Activated B cell treated with CpG ODN at 0.5 μM for 24 hours (primary cell): ENCODE data around the gene C9orf85. TPM values are rescaled to one million over a fixed set of nuclear protein-coding genes. Genes with fewer than 3 reads are reported as not detected.
A peak's percentile ranks its signal among the peaks of the same experiment; 100 is the strongest.

Experiments used
- ATAC-seq: fragments of 200-7000 bp; cut with Tn5 transposase; one replicate; pipeline ENCODE4 v1.10.0; 2021; ENCODE audit warnings: low read depth, mild to moderate bottlenecking, moderate library complexity
- CTCF ChIA-PET: fragments of 350-600 bp; sonication (Branson Sonifier 250); formaldehyde crosslinking; loops from one replicate; lab custom pipeline; 2021; ENCODE audit warnings: antibody characterized with exemption; lab: Charles Lee
- POLR2A ChIA-PET: fragments of 350-600 bp; sonication (Branson Sonifier 250); formaldehyde crosslinking; loops from one replicate; lab custom pipeline; 2021; ENCODE audit warnings: antibody characterized with exemption; lab: Charles Lee
- DNase-seq: peaks from one replicate; pipeline ENCODE4 v3.0.0; 2022
- H3K27ac Mint-ChIP-seq: one replicate; pipeline ENCODE4 v1.8.0; 2020; ENCODE audit warnings: mixed read lengths
- H3K27me3 Mint-ChIP-seq: one replicate; pipeline ENCODE4 v1.8.0; 2021; ENCODE audit warnings: mixed read lengths
- H3K36me3 Mint-ChIP-seq: one replicate; pipeline ENCODE4 v1.8.0; 2021; ENCODE audit warnings: low read depth, mixed read lengths
- H3K4me1 Mint-ChIP-seq: one replicate; pipeline ENCODE4 v1.8.0; 2021; ENCODE audit warnings: mixed read lengths
- H3K4me3 Mint-ChIP-seq: one replicate; pipeline ENCODE4 v1.8.0; 2020; ENCODE audit warnings: mild to moderate bottlenecking, mixed read lengths
- H3K9me3 Mint-ChIP-seq: one replicate; pipeline ENCODE4 v1.8.0; 2020; ENCODE audit warnings: mixed read lengths
- intact Hi-C: fragments of 100-400 bp; cut with micrococcal nuclease; formaldehyde crosslinking; loops from one replicate; pipeline ENCODE4 v1.15.1; 2024
- total RNA-seq: library from RNA; stranded (reverse); gene quantifications from 2 replicates; pipeline ENCODE4 v1.2.3, GENCODE V29; 2022
- TF ChIP-seq, protein P1 (sequence below): fragments of 200-600 bp; IDR thresholded peaks from one replicate; pipeline ENCODE4 v1.8.0; 2022; ENCODE audit warnings: antibody characterized with exemption, mild to moderate bottlenecking

The C9orf85 gene
- total RNA-seq, 1 donor from 2014 or later: 9.5 TPM

DNA sequence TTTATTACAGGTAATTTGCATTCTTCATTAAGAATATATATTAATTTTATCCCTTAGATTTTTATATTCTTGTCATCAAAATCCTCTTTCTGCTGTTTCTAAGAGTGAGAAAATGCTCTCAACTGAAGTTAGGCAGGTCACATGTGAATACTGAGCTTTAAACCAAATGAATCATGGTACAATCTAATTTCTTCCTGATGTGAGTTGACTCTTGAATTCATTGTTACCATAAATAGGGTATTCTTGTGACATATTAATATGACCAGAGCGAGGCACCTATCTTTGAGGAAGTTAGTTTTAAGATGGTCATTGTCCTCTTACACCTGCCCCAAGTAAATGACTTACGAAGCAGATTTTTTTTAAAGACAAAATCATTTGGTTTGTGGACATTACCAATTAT lies 17.4 kb downstream of the C9orf85 start:
- POLR2A ChIA-PET: no interaction called here
- Mint-ChIP-seq H3K36me3 (peaks cover 9% of the 10 kb centered on the region), H3K27me3 (no peaks in the 10 kb centered on the region), H3K9me3 (peaks cover 3% of the 10 kb centered on the region), H3K4me1 (peaks cover 8% of the 10 kb centered on the region), H3K27ac (no peak overlapping the region), H3K4me3 (no peak overlapping the region)
- CTCF ChIA-PET: no interaction called here
- intact Hi-C loops: no loop called here
- TF ChIP-seq, protein P1, sequence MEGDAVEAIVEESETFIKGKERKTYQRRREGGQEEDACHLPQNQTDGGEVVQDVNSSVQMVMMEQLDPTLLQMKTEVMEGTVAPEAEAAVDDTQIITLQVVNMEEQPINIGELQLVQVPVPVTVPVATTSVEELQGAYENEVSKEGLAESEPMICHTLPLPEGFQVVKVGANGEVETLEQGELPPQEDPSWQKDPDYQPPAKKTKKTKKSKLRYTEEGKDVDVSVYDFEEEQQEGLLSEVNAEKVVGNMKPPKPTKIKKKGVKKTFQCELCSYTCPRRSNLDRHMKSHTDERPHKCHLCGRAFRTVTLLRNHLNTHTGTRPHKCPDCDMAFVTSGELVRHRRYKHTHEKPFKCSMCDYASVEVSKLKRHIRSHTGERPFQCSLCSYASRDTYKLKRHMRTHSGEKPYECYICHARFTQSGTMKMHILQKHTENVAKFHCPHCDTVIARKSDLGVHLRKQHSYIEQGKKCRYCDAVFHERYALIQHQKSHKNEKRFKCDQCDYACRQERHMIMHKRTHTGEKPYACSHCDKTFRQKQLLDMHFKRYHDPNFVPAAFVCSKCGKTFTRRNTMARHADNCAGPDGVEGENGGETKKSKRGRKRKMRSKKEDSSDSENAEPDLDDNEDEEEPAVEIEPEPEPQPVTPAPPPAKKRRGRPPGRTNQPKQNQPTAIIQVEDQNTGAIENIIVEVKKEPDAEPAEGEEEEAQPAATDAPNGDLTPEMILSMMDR: no peak
- no peak for DNase-seq
- no peak for ATAC-seq

DNA sequence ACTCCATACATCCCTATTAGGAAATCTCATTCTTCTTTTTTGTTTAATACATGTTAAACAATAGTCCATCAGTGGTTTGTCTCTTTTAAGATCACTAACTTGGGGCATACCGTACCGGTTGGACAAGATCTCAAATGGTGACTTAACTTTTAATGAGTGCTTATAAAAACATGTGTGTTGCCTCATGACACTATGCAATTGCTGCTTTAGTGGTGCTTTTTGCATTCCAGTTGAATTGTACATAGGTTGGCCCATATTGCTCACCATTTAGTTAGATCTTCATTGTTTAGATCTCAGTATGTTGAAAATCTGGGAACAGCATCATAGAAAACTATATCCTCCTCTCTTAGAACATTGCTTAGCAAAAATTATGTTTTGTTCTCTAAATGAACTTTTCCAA lies 17.8 kb downstream of the C9orf85 start:
- peaks cover 8% of the 10 kb centered on the region for H3K4me1 Mint-ChIP-seq
- no peak overlapping the region for H3K4me3 Mint-ChIP-seq
- ChIA-PET CTCF (no interaction called here), POLR2A (no interaction called here)
- DNase-seq (no peak), ATAC-seq (no peak)
- intact Hi-C loops: no loop called here
- peaks cover 3% of the 10 kb centered on the region for H3K9me3 Mint-ChIP-seq
- no peak overlapping the region for H3K27ac Mint-ChIP-seq
- TF ChIP-seq, protein P1: no peak
- no peaks in the 10 kb centered on the region for H3K27me3 Mint-ChIP-seq
- H3K36me3 Mint-ChIP-seq: peaks cover 7% of the 10 kb centered on the region

DNA sequence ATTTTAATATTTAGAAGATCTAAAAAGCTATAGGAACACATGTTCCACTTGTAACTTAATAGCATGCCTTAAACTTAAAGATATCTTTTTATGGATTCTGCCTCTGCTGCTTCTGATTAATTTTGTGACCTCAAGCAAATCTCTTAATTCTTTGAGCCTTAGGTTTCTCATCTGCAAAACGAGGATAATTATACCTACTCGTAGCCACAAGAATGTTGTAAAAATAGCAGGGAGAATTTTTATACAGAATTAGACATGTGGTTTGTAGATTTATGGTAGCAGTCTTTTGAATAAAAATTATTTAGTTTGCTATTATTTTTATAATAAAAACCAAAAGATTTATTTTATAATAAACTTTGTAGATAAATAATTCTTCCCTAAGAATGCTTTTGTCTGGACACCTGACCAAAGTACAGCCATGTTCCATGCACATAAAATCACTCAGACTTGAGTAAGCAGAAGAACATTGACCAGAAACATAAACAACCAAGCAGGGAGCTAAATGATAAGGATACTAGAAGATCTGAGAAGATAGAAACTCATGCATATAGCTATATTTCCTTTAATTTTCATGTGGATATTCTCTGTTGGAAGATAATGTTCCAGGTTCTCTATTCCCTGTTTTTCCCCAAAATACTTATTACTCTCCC lies 18.5 kb downstream of the C9orf85 start:
- intact Hi-C loops: no loop called here
- Mint-ChIP-seq H3K27me3 (no peaks in the 10 kb centered on the region), H3K36me3 (peaks cover 6% of the 10 kb centered on the region), H3K4me1 (peaks cover 10% of the 10 kb centered on the region), H3K9me3 (peaks cover 3% of the 10 kb centered on the region), H3K4me3 (no peak overlapping the region), H3K27ac (no peak overlapping the region)
- ChIA-PET CTCF (no interaction called here), POLR2A (no interaction called here)
- TF ChIP-seq, protein P1: no peak
- ATAC-seq (no peak), DNase-seq (no peak)

DNA sequence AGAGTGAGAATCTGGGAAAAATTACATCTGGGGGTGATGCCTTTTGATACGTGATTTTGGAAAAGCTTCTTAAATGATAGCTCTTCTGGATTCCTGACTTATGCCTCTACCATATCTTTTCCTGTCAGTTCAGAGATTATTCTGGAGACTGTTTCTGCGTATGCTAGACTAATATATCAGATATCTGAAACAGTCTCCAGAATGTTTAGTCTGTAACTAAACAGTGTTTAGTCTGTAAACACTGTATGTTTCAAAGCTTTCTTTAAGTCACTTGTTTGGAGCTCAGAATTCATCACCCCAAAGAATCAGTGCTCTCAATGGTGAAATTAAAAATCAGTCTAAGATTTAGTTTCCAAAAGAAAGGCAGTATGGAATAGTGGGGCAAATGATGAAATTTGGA lies 19.7 kb downstream of the C9orf85 start:
- H3K36me3 Mint-ChIP-seq: peaks cover 6% of the 10 kb centered on the region
- H3K9me3 Mint-ChIP-seq: peaks cover 3% of the 10 kb centered on the region
- ChIA-PET POLR2A (no interaction called here), CTCF (interaction anchor here (1.7 kb wide), 1 partner anchor 112 kb away, joined by 6 read pairs; no protein-coding TSS in a partner anchor)
- intact Hi-C loops: no loop called here
- H3K27ac Mint-ChIP-seq: no peak overlapping the region
- DNase-seq (no peak), ATAC-seq (no peak)
- TF ChIP-seq, protein P1: no peak
- no peaks in the 10 kb centered on the region for H3K27me3 Mint-ChIP-seq
- peaks cover 20% of the 10 kb centered on the region for H3K4me1 Mint-ChIP-seq
- no peak overlapping the region for H3K4me3 Mint-ChIP-seq

DNA sequence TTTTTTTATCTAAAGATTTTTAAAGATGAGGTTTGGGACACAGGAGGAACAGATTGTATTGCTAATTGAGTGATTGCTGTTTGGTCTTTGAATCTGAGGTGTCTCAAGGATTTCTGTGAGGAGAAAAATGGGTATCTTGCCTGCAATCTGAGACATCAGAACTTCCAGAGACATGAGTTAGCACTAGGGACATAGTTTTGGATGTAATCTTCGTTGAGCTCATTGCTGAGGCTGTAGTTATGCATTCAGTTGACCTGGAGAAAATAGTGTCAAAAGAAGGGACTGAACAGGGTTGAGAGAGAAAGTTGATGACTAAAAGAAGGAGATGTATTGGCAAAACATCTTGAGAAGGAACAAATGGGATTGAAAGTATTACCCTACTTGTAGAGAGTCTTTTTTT lies 24.6 kb downstream of the C9orf85 start:
- H3K36me3 Mint-ChIP-seq: peaks cover 4% of the 10 kb centered on the region
- intact Hi-C loops: no loop called here
- ATAC-seq: no peak
- DNase-seq: no peak
- ChIA-PET POLR2A (no interaction called here), CTCF (no interaction called here)
- H3K27ac Mint-ChIP-seq: peak overlapping the region; percentile 3
- TF ChIP-seq, protein P1: no peak
- H3K4me3 Mint-ChIP-seq: no peak overlapping the region
- peaks cover 3% of the 10 kb centered on the region for H3K9me3 Mint-ChIP-seq
- H3K4me1 Mint-ChIP-seq: peaks cover 24% of the 10 kb centered on the region
- H3K27me3 Mint-ChIP-seq: no peaks in the 10 kb centered on the region
